Endometrial microvascular endothelial cells (primary cell): ENCODE measurements around the gene AFF4. TPM values are rescaled to one million over a fixed set of nuclear protein-coding genes. Genes with fewer than 3 reads are reported as not detected.

Source experiments
- in situ Hi-C: cut with HindIII; loops from 2 replicates; pipeline ENCODE4 v1.10.0; 2017; ENCODE audit warnings: low sequenced_read_pairs, low pct_unique_long_range_greater_than_20kb; ENCODE audit errors: inconsistent ontology term
- total RNA-seq: library from RNA; depleted of rRNA; stranded (reverse); fragments of >200 nt; gene quantifications from one replicate; pipeline ENCODE4 v1.2.3, GENCODE V29; 2015; ENCODE audit errors: inconsistent ontology term

AFF4 gene
- total RNA-seq, 1 donor from 2014 or later = 35.0 TPM

DNA sequence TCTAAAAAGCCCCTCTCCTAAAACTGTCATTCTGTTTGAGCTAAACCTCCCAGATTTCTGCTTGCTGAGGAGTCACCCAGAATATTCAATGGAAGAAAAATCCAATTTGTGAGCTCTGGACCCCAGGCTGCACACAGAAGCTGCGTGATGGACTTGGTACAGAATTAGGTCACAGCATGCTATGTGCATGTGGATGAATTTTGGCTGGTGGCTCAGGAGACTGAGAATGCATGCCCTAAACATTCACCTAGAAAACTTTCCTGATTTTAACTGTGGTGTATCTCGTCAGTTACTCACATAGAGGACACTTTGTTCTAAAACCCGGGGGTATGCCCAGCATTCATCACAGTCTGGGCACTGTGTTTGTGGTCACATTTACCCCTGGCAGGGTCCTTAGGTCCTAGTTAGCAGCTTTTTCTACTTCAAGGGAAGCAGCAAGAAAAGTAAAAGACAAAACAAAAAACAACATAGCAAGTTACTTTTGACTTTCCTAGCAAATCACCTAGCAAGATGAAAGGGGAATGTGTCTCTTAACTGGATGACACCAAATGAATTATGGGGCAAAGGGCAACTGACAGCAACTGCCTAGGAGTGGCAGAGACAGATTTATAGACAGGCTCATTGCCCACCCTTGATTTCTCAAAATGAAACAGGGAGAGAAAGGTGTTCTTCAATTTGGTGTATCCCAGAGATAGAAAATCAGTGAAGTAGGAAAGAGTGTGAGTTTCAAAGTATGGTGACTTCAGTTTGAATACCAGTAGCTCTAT is 124.7 kb downstream of the AFF4 start:
- in situ Hi-C loops = no loop called here

DNA sequence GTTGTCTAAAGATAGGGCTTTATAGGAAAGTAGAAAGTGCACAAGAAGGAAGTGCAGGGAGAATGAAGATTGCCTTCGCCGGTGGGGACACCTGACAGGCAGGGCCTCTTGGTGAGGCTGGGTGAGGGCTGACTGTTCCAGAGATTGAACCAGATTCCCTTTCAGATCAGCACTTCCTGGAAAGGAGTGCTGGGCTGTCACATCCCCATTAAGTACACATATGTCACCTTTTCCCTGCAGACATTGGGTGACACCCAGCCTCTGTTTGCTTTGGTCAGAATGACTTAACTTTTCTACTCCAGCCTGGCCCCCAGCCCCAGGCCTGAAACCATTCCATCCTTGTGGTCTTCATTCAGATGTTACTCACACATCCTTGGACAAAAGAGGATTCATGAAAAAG is 125.6 kb downstream of the AFF4 start:
- in situ Hi-C loops = no loop called here

DNA sequence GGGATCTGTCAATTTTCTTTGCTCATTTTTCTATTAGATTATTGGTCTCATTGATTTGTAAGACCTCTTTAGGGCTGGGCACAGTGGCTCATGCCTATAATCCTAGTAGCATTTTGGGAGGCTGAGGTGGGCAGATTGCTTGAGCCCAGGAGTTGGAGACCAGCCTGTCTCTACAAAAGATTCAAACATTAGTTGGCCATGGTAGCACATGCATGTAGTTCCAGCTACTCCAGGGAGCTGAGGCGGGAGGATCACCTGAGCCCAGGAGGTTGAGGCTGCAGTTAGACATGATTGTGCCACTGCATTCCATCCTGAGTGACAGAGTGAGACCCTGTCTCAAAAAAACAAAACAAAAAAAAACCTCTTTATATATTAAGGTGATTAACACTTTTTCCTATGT is 126.6 kb downstream of the AFF4 start:
- in situ Hi-C loops = no loop called here

DNA sequence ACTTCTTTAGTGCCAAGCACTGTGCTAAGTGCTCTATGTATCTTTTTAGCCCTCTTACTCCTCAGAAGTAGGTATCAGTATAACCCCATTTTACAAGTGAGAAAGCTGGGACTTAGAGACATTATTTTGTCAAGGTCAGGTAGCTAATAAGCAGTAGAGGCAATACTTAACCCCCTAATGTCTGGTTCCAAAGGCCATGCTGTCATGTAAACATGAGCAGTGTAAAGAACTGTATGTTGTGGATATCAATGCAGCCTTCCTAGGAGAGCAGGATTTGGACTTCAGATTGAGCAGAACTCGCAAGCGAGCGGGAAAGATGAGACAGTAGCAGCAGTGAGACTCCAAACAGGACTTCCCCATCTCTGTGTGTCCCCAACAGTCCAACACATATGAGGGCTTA is 129.4 kb downstream of the AFF4 start:
- in situ Hi-C loops = no loop called here

DNA sequence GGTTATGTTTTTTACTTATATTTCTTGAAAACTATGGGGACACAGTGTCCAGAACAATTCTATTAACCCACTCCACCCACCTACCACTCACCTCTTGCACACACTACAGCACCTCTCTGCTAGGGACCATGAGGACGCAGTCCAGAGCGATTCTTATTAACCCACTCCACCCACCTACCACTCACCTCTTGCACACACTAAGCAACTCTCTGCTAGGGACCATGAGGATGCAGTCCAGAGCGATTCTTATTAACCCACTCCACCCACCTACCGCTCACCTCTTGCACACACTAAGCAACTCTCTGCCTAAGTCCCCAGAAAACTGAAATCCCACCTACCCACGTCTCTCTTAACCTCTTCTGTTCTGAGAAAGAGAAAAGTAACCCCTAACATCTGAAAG is 130.8 kb downstream of the AFF4 start:
- in situ Hi-C loops = no loop called here

DNA sequence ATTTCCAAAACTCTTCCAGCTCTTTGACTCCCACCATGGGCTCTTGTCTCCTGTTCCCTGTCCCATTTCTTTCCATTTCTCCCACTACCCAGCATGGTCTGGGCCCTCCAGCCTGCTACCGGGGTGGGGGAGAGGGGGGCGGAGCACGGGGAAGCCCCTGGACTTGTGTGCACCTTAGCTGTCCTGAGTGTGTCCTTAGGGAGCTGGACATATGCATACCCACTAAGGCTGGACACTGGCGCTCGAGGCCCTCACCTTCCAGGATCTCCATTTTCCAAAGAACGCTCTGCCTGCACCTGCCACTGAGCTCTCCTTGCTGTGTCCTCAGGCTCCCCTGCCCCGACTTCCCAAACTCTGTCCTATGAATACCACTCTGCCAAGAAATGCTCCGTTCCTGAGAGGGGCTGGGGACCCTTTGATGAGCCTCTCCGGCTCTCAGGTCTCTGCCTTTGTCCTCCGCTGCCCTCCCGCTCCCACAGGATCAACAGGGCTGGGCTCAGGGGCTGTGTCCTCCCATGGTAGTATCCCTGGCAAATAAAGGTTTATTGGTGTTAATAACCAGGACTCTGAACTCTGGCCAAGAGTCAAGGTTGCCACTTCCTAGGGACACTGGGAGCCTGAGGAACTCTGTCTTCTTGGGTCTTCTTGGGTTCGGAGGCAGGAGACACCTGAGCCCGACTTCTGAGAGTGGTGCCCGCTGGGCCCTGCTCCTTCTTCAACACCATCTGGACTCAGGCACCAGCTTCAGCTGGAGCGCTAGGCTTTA is 132.2 kb downstream of the AFF4 start:
- in situ Hi-C loops = no loop called here

DNA sequence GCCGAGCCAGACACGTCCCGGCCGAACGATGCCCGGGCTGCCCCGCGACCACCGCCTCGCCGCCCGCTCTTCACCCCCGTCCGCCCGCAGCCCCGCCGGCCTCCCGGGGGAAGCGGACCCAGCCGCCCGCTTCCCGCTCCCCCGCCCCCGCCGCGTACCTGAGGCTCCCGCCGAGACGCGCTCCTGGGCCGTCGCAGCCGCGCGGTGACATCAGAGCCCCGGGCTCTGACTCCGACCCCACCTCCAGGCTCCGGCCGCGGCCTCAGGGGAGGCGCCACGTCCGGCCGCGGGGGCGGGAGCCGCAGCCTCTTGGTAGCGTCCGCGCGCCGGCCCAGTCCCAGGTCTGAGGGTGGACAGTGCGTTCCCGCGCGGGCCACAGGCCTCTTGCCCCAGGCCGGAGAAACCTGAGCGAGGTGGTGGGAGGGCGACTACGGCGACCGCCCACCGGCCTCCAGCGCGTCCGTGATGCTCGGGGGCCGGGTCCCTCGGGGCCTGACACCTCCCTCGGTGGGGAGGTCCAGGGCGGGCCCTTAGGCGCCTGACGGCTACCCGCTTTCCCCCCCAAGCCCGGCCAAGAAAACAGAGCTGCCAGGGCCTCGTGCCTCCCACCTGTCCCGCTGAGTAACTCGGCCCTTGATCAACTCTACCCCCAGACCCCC is 132.9 kb downstream of the AFF4 start, which contains the start of gene SHROOM1:
SHROOM1 (minus strand) TSS at position 212 of the 659 bp plus-strand sequence. CDS start 4,507 bp downstream, outside the sequence.
- in situ Hi-C loops = no loop called here

DNA sequence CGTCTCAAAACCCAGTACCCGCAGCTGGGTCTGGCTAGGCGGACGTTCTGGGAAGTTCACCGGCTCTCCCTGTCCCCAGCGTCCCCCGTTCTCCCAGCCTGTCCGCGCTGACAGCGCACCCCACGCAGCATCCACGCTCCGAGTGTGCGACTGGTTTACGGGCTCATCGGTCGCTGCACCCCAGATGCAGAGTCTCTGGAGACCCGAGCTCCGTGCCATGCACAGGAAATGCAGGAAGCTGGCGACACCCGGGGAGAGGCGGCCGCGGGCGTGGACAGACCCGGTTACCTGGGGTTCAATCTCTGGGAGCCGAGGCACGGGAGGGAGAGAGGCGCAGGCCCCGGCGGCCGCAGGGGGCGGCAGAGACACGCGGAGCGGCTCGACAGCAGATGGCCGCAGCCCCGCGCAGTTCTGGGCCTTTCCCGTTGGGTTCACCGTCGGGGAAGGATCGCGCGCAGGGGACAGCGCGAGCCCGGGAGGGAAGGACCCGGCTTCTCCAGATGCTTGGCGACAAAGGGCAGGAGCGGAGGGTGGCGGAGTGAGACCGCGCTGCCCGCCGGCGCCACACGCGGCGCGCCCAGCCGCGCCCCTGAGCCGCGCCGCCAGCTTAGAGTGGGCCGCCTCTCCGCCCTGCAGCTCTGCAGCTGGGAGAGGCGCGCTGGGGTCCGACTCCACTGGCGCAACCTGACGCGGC is 133.5 kb downstream of the AFF4 start:
- in situ Hi-C loops = no loop called here

DNA sequence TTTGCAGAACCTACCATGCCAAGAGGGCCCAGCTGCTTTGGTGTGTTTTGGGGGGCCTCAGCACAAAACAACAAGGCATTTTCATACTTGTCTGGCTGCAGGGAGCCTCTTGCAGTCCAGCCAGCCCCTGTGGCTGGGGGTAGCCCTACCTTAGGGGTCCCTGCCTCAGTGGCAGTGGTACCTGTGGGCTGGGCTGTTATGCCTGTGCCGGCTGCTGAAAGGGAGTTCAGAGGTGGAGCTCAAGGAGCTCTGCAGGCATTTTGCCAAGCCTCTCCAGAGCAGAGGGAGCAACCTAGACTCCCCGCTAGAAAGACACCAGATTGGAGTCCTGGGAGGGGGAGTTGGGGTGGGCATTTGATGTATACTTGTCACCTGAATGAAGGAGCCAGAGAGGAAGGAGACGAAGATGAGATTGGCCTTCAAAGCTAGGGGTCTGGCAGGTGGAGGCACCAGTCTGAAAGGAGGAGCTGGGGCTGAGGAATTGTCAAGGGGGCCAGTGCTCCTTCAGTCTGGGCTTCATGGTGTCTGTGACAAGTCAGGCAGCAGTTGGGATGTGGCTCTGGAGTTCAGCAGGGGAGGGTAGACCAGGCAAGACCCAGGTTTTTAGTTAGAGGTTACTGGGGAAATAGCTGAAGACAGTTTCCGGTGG is 134.5 kb downstream of the AFF4 start:
- in situ Hi-C loops = no loop called here

DNA sequence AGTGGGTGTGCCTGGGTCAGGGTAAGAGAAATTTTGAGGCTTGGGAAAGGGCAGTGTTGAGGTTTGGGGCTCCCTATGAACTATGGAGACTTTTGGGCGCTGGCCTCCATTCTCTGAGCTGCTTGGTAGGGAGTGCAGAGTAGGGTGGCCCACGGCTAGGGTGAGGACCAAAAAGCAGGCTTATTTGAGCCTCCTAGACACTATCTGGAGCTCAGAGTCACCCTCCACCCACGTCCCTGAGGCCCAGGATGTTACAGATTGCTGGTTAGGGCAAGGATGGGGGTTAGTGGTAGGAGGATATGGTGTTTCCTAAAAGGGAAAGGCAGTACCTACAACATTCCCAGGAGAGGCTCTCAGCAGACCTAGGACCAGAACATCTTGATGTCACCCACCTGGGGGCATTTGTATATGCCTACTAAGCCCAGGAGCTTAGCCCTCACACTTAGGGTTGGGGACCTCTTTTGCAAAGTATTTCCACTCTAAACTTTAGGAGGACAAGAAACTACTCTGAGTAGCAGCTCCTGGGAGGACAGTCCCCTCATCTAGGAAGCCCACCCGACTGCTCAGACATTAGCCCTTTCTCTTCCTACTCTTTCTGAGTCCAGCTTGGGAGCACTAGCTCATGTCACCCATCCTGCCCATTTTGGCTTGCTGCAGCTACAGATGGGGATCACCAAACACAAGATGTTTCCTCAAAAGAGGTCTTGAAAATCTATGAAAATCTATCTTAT is 135.3 kb downstream of the AFF4 start:
- in situ Hi-C loops = no loop called here

DNA sequence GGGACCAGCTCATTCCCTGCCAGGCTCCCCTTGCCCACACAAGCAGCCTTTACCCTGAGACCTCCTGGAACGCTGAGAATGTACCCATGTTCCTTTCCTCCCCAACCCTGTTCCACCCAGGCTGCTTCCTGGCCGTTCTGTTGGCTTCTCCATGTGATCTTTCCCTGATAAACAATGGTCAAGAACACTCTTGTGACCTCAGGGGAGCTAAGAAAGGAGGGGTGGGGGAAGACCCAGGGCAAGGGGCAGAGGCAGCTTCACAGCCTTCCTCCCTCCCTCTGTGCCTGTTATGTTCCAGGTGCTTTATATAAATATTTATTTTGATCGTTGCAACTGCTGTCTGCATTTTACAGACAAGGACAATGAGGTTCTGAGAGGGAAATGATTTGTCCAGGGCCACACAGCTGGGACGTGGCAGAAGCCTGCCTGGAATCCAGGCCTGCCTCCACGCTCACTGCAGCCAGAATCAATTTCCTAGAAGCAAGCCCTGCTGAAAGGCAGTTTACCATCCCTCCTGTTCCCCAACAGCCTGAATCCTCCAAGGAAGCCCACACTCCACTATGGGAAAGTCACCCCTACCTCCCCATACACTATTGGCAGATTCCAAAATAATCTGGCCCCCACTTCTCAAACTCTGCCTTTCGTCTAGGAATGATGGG is 136.9 kb downstream of the AFF4 start:
- in situ Hi-C loops = no loop called here

DNA sequence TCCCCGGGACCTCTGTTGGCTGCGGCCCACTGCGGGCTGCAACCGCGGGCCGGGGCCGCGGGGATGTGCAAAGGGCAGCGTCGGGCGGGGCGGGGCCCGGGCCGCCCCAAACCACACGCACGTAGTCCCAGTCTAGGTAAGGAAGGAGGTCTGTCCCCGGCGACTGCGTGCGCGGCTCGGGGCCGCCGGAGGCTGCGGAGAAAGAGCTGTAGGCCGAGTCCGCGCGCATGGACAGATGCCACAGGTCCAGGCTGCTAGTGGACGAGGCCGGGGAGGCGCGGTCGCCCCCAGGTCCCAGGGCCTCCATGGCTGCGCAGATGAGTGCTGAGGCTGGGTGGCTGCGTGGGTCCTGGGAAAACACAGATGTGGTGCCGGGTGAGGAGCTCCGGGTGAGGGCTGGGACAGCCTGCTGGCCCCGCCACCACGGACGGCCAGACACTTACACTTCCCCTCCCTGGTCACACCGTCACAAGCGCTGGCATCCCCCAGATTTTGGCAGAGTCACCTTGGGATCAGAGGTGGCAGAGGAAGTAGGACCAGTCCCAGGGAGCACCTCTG is 137.5 kb downstream of the AFF4 start:
- in situ Hi-C loops = no loop called here

Other genes with a start within 250 kb of the AFF4 start
- gene KIF3A, start 226.1 kb downstream of the AFF4 start, total RNA-seq = 8.0 TPM
- gene CCNI2, start 216.2 kb downstream of the AFF4 start, total RNA-seq = not detected
- gene SEPTIN8, start 186.4 kb downstream of the AFF4 start, total RNA-seq = 61.0 TPM
- gene SOWAHA, start 150.3 kb downstream of the AFF4 start, total RNA-seq = not detected
- gene SHROOM1, start 133.0 kb downstream of the AFF4 start, total RNA-seq = 28.4 TPM
- gene GDF9, start 97.2 kb downstream of the AFF4 start, total RNA-seq = 1.3 TPM
- gene UQCRQ, start 97.0 kb downstream of the AFF4 start, total RNA-seq = 184 TPM
- gene LEAP2, start 90.0 kb downstream of the AFF4 start, total RNA-seq = not detected
- gene ZCCHC10, start 62.9 kb upstream of the AFF4 start, total RNA-seq = 8.5 TPM
- 103 TPM for gene HSPA4, start 88.4 kb upstream of the AFF4 start, total RNA-seq